ENCODE data around the gene CDC45.
"Not testable (repeated sequence)": the region's sequence is repeated elsewhere in the genome, so short reads cannot be mapped to it uniquely, and the experiment has no call there.

CDC45 gene

DNA sequence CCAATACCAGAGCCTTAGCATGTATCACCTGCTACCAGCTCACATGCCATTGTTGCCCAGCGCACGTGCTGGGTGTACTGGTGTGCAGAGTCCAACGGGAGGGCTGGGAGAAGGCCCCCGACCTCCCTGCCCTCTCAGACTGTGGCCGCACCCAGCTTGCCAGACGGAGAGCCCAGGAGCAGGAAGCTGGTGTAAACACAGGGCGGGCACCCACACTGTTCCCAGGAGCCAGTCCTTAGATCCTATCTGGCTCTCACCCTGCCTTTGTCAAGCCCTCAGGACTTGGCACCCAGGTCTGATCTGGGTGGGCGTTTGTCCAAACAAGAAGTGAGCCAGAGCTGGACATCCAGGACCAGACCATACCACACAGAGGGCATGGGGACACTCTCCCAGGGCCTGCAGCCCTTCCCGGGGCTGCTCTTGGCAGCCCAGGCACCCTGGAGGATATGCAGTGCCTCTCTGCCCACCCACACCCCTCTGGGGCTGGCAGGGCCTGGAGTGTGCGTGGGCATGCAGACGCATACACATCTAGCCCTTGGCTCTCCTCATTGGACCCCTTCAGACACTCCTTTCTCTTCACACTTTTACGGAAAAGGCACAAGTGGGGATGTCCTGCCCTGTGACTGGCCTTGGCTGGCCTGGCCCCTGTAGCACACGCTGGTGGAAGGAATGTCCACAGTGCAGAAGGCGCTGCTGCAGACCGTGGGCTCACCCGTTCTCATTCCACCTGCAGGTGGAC, 64.4 kb downstream of the CDC45 start:
- no peak overlapping the region for H3K27ac ChIP-seq (ENCODE audit: low read depth, low read length)
- H3K9ac ChIP-seq (ENCODE audit: low read length): no peak overlapping the region
- no peak overlapping the region for H3K4me3 ChIP-seq (ENCODE audit: low read length)
- H3K27me3 ChIP-seq (ENCODE audit: control insufficient read depth, insufficient read depth, low read length): no peaks in the 10 kb centered on the region
- no peaks in the 10 kb centered on the region for H3K36me3 ChIP-seq (ENCODE audit: control insufficient read depth, insufficient read depth, low read length)
- H3K4me1 ChIP-seq (ENCODE audit: control insufficient read depth, insufficient read depth, low read length): no peaks in the 10 kb centered on the region

GRCh38 chr22:19545935-19546207, 66.2 kb downstream of the CDC45 start:
- H3K36me3 ChIP-seq (ENCODE audit: control insufficient read depth, insufficient read depth, low read length): no peaks in the 10 kb centered on the region
- H3K4me3 ChIP-seq (ENCODE audit: low read length): no peak overlapping the region
- H3K4me1 ChIP-seq (ENCODE audit: control insufficient read depth, insufficient read depth, low read length): no peaks in the 10 kb centered on the region
- no peak overlapping the region for H3K27ac ChIP-seq (ENCODE audit: low read depth, low read length)
- no peaks in the 10 kb centered on the region for H3K27me3 ChIP-seq (ENCODE audit: control insufficient read depth, insufficient read depth, low read length)
- no peak overlapping the region for H3K9ac ChIP-seq (ENCODE audit: low read length)

DNA sequence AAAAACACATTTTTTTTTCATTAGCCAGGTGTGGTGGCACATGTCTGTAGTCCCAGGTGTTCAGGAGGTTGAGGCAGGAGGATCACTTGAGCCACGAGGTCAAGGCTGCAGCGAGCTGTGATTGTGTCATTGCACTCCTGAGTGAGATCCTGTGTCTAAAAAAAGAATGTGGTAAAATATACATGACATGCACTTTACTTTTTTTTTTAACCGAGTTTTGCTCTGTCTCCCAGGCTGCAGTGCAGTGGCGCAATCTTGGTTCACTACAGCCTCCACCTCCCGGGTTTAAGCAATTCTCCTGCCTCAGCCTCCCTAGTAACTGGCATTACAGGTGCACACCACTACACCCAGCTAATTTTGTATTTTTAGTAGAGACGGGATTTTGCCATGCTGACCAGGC, 67.0 kb downstream of the CDC45 start:
- Histone ChIP-seq H3K27me3 (ENCODE audit: control insufficient read depth, insufficient read depth, low read length) (no peaks in the 10 kb centered on the region), H3K27ac (ENCODE audit: low read depth, low read length) (no peak overlapping the region), H3K9ac (ENCODE audit: low read length) (no peak overlapping the region), H3K36me3 (ENCODE audit: control insufficient read depth, insufficient read depth, low read length) (no peaks in the 10 kb centered on the region), H3K4me3 (ENCODE audit: low read length) (no peak overlapping the region), H3K4me1 (ENCODE audit: control insufficient read depth, insufficient read depth, low read length) (no peaks in the 10 kb centered on the region)

DNA sequence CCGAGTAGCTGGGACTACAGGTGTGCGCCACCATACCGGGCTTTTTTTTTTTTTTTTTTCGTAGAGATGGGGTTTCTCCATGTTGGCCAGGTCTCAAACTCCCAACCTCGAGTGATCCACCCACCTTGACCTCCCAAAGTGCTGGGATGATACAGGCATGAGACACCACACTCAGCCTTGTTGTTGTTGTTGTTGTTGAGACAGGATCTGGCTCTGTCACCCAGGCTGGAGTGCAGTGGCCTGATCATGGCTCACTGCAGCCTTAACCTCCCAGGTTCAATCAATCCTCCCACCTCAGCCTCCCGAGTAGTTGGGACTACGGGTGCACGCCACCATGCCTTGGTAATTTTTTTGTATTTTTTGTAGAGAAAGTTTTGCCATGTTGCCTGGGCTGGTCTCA, 67.9 kb downstream of the CDC45 start:
- no peak overlapping the region for H3K27ac ChIP-seq (ENCODE audit: low read depth, low read length)
- H3K4me3 ChIP-seq (ENCODE audit: low read length): no peak overlapping the region
- no peaks in the 10 kb centered on the region for H3K4me1 ChIP-seq (ENCODE audit: control insufficient read depth, insufficient read depth, low read length)
- no peaks in the 10 kb centered on the region for H3K27me3 ChIP-seq (ENCODE audit: control insufficient read depth, insufficient read depth, low read length)
- H3K36me3 ChIP-seq (ENCODE audit: control insufficient read depth, insufficient read depth, low read length): no peaks in the 10 kb centered on the region
- H3K9ac ChIP-seq (ENCODE audit: low read length): no peak overlapping the region

- H3K4me3 ChIP-seq (ENCODE audit: low read length); H3K36me3 ChIP-seq (ENCODE audit: control insufficient read depth, insufficient read depth, low read length); H3K9ac ChIP-seq (ENCODE audit: low read length); H3K27me3 ChIP-seq (ENCODE audit: control insufficient read depth, insufficient read depth, low read length); H3K4me1 ChIP-seq (ENCODE audit: control insufficient read depth, insufficient read depth, low read length); H3K27ac ChIP-seq (ENCODE audit: low read depth, low read length): not testable (repeated sequence)
These were observed 68.7 kb downstream of the CDC45 start for GRCh38 chr22:19548427-19548826.

- Histone ChIP-seq H3K27ac (ENCODE audit: low read depth, low read length) (no peak overlapping the region), H3K27me3 (ENCODE audit: control insufficient read depth, insufficient read depth, low read length) (no peaks in the 10 kb centered on the region), H3K9ac (ENCODE audit: low read length) (no peak overlapping the region), H3K4me3 (ENCODE audit: low read length) (no peak overlapping the region), H3K36me3 (ENCODE audit: control insufficient read depth, insufficient read depth, low read length) (no peaks in the 10 kb centered on the region), H3K4me1 (ENCODE audit: control insufficient read depth, insufficient read depth, low read length) (no peaks in the 10 kb centered on the region)
These were observed 69.2 kb downstream of the CDC45 start for GRCh38 chr22:19548964-19549363.

GRCh38 chr22:19549428-19549827, 69.7 kb downstream of the CDC45 start:
- no peaks in the 10 kb centered on the region for H3K27me3 ChIP-seq (ENCODE audit: control insufficient read depth, insufficient read depth, low read length)
- H3K27ac ChIP-seq (ENCODE audit: low read depth, low read length): no peak overlapping the region
- no peaks in the 10 kb centered on the region for H3K36me3 ChIP-seq (ENCODE audit: control insufficient read depth, insufficient read depth, low read length)
- no peaks in the 10 kb centered on the region for H3K4me1 ChIP-seq (ENCODE audit: control insufficient read depth, insufficient read depth, low read length)
- H3K4me3 ChIP-seq (ENCODE audit: low read length): no peak overlapping the region
- no peak overlapping the region for H3K9ac ChIP-seq (ENCODE audit: low read length)

DNA sequence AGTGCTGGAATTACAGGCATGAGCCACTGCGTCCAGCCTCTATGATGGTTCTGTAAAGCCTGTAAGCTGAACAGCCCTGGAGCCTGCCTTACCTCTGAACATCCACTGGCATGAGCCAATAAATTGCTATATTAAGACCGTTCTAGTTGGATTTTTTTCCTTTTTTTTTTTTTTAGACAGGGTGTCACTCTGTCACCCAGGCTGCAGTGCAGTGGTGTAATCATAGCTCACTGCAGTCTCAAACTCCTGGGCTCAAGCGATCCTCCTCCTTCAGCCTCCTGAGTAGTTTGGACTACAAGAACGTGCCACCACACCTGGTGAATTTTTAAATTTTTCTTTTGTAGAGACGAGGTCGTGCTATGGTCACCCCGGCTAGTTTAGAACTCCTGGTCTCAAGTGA, 70.7 kb downstream of the CDC45 start:
- Histone ChIP-seq H3K36me3 (ENCODE audit: control insufficient read depth, insufficient read depth, low read length) (no peaks in the 10 kb centered on the region), H3K4me3 (ENCODE audit: low read length) (no peak overlapping the region), H3K27ac (ENCODE audit: low read depth, low read length) (no peak overlapping the region), H3K27me3 (ENCODE audit: control insufficient read depth, insufficient read depth, low read length) (no peaks in the 10 kb centered on the region), H3K4me1 (ENCODE audit: control insufficient read depth, insufficient read depth, low read length) (no peaks in the 10 kb centered on the region), H3K9ac (ENCODE audit: low read length) (no peak overlapping the region)

DNA sequence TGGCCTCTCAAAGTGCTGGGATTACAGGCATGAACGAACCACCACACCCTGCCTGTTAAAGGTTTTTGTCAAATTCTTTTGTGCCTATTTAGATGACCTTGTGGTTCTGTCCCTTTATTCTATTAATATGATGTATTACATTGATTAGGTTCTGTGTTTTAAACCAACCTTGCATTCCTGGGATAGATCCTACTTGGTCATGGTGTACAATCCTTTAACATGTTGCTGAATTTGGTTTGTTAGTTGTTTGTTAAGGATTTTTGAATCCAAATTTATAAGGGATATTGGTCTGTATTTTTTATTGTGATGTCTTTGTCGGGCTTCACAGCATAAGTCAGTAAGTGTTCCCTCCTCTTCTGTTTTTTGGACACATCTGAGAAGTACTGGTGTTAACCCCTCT, 73.5 kb downstream of the CDC45 start:
- no peak overlapping the region for H3K4me3 ChIP-seq (ENCODE audit: low read length)
- no peaks in the 10 kb centered on the region for H3K4me1 ChIP-seq (ENCODE audit: control insufficient read depth, insufficient read depth, low read length)
- H3K27me3 ChIP-seq (ENCODE audit: control insufficient read depth, insufficient read depth, low read length): no peaks in the 10 kb centered on the region
- H3K9ac ChIP-seq (ENCODE audit: low read length): no peak overlapping the region
- H3K27ac ChIP-seq (ENCODE audit: low read depth, low read length): no peak overlapping the region
- H3K36me3 ChIP-seq (ENCODE audit: control insufficient read depth, insufficient read depth, low read length): no peaks in the 10 kb centered on the region

DNA sequence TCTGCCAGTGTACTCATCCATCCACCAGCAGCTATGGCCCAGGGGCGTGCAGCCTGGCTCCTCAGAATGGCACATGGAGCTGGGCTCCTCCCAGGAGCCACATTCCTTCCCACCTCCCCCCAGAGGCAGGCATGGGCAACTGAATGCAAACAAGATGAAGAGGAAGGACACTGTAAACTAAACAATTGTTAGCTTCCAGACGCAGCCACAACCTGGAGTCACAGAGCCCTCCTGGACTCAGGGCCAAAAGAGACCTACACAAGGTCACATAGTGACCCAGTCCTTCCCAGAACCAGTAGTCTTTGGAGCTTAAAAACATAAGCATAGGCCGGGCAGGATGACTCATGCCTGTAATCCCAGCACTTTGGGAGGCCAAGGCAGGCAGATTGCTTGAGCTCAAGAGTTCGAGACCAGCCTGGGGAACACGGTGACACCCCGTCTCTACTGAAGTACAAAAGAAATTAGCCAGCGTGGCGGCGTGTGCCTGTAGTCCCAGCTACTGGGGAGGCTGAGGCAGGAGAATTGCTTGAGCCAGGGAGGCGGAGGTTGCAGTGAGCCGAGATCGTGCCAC, 75.2 kb downstream of the CDC45 start:
- H3K4me3 ChIP-seq (ENCODE audit: low read length): no peak overlapping the region
- H3K27ac ChIP-seq (ENCODE audit: low read depth, low read length): no peak overlapping the region
- H3K4me1 ChIP-seq (ENCODE audit: control insufficient read depth, insufficient read depth, low read length): no peaks in the 10 kb centered on the region
- H3K9ac ChIP-seq (ENCODE audit: low read length): no peak overlapping the region
- H3K36me3 ChIP-seq (ENCODE audit: control insufficient read depth, insufficient read depth, low read length): no peaks in the 10 kb centered on the region
- H3K27me3 ChIP-seq (ENCODE audit: control insufficient read depth, insufficient read depth, low read length): no peaks in the 10 kb centered on the region

DNA sequence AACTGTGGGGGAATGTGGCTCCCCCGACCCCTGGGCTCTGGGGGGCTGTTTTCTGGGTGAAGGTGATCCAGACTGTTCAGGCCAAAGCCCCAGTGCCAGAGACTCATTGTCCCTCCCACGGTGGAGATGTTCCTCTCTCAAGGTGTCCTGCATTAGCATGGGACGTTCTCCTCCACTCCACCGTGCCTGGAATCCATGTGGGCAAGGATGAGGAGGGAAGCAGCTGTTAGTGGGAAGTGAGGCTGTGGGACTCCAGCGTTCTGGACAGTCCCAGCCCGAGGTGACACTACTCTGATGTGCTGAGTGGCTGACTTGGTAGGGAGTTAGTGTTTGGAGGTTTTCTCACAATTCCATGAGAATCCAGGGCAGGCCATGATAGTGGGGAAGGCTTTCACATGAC, 75.9 kb downstream of the CDC45 start:
- H3K4me3 ChIP-seq (ENCODE audit: low read length): no peak overlapping the region
- no peaks in the 10 kb centered on the region for H3K27me3 ChIP-seq (ENCODE audit: control insufficient read depth, insufficient read depth, low read length)
- no peak overlapping the region for H3K27ac ChIP-seq (ENCODE audit: low read depth, low read length)
- no peaks in the 10 kb centered on the region for H3K4me1 ChIP-seq (ENCODE audit: control insufficient read depth, insufficient read depth, low read length)
- no peaks in the 10 kb centered on the region for H3K36me3 ChIP-seq (ENCODE audit: control insufficient read depth, insufficient read depth, low read length)
- no peak overlapping the region for H3K9ac ChIP-seq (ENCODE audit: low read length)

GRCh38 chr22:19556963-19557545, 77.3 kb downstream of the CDC45 start:
- no peak overlapping the region for H3K9ac ChIP-seq (ENCODE audit: low read length)
- H3K36me3 ChIP-seq (ENCODE audit: control insufficient read depth, insufficient read depth, low read length): no peaks in the 10 kb centered on the region
- no peak overlapping the region for H3K4me3 ChIP-seq (ENCODE audit: low read length)
- H3K27ac ChIP-seq (ENCODE audit: low read depth, low read length): no peak overlapping the region
- no peaks in the 10 kb centered on the region for H3K27me3 ChIP-seq (ENCODE audit: control insufficient read depth, insufficient read depth, low read length)
- H3K4me1 ChIP-seq (ENCODE audit: control insufficient read depth, insufficient read depth, low read length): no peaks in the 10 kb centered on the region

- Histone ChIP-seq H3K27me3 (ENCODE audit: control insufficient read depth, insufficient read depth, low read length) (no peaks in the 10 kb centered on the region), H3K36me3 (ENCODE audit: control insufficient read depth, insufficient read depth, low read length) (no peaks in the 10 kb centered on the region)
These were observed 79.6 kb downstream of the CDC45 start for GRCh38 chr22:19559324-19559811.

More at GRCh38 chr22:19559324-19559811, 79.6 kb downstream of the CDC45 start:
- Histone ChIP-seq H3K4me3 (ENCODE audit: low read length) (no peak overlapping the region), H3K9ac (ENCODE audit: low read length) (no peak overlapping the region), H3K4me1 (ENCODE audit: control insufficient read depth, insufficient read depth, low read length) (no peaks in the 10 kb centered on the region), H3K27ac (ENCODE audit: low read depth, low read length) (no peak overlapping the region)

Data from rectal smooth muscle tissue (tissue), 1 donor.